HG03442 (cell line): ENCODE results near the gene ZFP57.
"Not testable (repeated sequence)": the region's sequence is repeated elsewhere in the genome, so short reads cannot be mapped to it uniquely, and the experiment has no call there.

Experiments used
- ATAC-seq: cut with Tn5 transposase; IDR thresholded peaks from one replicate; pipeline ENCODE4 v1.9.1; 2021; ENCODE audit warnings: mild to moderate bottlenecking, moderate library complexity; ENCODE audit not compliant: unreplicated experiment

Gene ZFP57

GRCh38 chr6:29696147-29697125, 15.5 kb upstream of the ZFP57 start:
- no peak for ATAC-seq

DNA sequence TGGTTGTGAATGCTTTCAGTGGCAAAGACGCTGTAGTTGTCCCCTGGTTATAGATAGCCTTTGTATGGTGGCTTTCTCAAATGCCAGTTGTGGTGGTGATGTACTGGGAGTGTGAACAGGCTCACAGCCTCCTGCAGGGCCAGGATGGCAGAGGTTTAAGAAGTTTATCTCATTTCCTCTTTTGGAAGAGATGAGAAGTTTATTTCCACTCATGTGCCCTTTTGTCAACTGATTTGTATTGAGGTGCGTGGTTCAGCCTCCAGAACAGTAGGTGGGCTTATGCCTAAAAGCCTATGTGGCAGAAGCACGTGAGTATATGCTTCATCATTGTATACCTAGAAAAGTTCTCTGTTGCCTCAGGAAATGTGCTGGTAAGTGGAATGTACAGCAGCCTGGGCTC, 13.7 kb upstream of the ZFP57 start:
- no peak for ATAC-seq

DNA sequence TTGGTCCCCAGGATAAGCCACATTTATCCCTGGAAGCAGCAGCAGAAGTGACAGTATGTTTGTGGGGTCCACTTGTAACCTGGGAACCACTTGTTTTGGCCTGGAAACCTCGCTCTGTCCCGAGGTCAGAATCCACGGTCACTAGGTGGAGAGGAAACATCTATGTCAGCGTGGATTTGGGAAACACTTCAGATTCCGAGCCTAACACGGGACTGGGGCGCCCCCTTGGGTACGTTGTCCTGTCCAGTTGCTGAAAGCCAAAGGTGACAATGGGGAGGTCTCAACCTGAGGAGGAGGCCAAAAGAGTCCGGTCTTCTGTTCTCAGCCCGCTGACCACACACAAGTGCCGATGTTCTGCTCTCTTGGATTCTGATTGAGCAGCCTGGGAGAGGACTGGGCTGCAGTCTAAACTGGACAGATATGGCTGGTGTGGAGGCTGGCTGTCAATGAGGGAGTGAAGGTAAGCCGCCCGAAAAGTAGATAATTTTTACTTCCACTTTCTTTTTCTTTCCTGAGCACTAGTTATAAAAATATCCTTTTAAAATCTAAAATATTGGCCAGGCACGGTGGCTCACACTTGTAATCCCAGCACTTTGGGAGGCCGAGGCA, 4.9 kb upstream of the ZFP57 start:
- ATAC-seq: no peak

DNA sequence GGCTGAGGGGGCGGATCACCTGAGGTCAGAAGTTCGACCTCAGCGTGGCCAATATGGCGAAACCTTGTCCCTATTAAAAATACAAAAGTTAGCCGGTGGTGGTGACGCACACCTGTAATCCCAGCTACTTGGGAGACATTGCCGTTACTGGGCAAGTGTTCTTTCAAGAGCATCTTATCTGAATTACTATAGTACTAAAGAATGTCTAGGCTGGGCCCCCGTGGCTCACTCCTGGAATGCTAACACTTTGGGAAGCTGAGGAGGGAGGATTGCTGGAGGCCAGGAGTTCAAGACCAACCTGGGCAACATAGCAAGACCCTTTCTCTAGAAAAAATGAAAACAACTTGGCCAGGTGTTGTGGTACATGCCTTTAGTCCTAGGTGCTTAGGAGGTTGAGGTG, 859 bp upstream of the ZFP57 start:
- no peak for ATAC-seq

GRCh38 chr6:29680416-29680815, 536 bp downstream of the ZFP57 start:
- ATAC-seq: no peak

GRCh38 chr6:29679962-29680361, 990 bp downstream of the ZFP57 start:
- no peak for ATAC-seq

- ATAC-seq: no peak
These were observed 2.8 kb downstream of the ZFP57 start for GRCh38 chr6:29678114-29678513.

- no peak for ATAC-seq
These were observed 3.9 kb downstream of the ZFP57 start for GRCh38 chr6:29676981-29677601.

DNA sequence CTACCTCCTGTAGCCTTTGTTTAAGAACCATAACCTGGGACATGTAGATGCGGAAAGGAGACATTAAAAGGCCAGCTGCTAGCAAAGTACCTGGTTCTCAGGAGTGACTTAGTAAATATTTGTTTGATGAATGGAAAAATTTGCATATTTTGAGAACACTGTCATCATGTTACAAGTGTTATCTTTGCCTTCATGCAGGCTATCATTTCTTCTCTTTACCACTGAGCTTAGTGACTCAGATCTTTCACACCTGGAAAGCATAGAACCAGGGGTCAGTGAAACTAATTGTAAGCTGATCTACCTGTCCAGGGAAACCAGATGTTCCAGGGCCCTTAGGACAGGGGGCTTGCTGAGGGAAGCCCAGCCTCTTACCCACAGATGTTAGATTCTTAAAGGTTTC, 5.4 kb downstream of the ZFP57 start:
- no peak for ATAC-seq

DNA sequence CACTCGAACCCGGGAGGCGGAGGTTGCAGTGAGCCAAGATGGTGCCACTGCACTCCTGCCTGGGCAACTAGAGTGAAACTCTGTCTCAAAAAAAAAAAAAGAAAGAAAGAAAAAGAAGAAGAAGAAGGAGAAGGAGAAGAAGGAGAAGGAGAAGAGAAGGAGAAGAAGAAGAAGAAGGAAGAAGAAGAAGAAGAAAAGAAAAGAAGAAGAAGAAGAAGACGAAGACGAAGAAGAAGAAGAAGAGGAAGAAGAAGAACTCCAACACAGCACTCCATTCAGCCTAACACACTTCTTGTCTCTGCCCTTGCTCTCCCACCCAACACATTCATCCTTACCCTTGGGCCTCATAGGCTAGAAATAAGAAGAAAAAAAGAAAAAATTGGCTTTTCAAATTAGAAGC, 6.9 kb downstream of the ZFP57 start:
- no peak for ATAC-seq

- ATAC-seq: no peak
These were observed 7.8 kb downstream of the ZFP57 start for GRCh38 chr6:29673161-29673560.

DNA sequence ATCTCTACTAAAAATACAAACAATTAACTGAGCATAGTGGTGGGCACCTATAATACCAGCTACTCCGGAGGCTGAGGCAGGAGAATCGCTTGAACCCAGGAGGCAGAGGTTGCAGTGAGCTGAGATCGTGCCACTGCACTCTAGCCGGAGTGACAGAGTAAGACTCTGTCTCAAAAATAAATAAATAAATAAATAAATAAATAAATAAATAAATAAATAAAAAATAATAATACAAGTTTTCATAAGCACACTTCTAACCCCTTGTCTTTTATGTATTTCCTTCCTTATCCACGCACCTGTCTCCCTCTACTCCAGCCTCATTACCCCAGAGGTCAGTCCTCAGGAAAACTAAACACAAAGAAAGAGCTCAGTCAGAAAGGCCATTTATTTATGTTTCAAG, 8.8 kb downstream of the ZFP57 start:
- not testable (repeated sequence) for ATAC-seq

- ATAC-seq: no peak
These were observed 9.9 kb downstream of the ZFP57 start for GRCh38 chr6:29671026-29671425.

- ATAC-seq: no peak
These were observed 13.8 kb downstream of the ZFP57 start for GRCh38 chr6:29667158-29667557.

DNA sequence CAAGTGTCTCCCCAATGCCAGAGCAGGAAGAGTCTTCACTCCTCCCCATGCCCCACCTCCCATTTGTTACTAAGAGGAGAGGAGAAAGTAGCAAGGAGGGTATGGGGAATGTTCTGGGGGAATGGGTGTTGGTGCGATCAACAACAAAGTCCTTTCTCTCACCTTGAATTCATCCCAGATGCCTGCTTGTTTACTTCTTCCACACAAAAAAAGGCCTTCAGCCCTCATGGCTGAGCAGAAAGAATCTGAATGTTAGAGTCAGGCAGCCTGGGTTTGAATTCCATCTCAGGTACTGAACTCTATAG, 14.2 kb downstream of the ZFP57 start:
- no peak for ATAC-seq

GRCh38 chr6:29665942-29666825, 14.8 kb downstream of the ZFP57 start:
- ATAC-seq: no peak

DNA sequence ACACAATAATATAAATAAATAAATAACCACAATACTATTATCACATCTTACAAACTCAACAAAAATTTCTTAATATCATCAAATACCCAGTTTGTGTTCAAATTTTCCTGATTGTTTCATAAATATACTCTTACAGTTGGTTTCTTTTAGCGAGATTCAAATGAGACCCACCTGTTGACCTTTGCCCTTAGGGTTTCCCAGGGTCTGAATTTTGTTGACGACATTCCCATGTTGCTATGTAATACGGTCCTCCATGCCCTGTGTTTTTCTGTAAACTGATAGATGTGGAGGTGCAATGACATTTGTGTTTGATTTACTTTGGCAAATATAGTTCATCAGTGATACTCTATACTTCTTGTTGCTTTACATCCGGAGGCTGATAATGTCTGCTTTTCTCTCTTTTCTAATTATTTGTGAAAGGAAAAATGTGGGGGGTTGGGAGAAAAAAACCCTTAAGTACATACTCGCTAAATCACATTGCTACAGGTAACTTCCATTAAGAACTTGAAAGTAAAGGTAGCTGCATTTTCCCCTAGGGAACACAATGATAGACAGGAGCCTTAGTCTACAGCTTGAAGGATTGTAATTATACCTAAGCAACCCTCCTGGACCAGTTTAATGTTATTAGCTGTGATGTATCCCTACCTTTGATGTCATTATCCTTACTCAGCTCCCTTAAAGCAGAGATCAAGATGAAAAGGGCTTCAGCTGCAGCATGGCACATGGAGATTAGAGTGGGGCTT, 17.5 kb downstream of the ZFP57 start:
- ATAC-seq: no peak

GRCh38 chr6:29661502-29662141, 19.3 kb downstream of the ZFP57 start:
- not testable (repeated sequence) for ATAC-seq

DNA sequence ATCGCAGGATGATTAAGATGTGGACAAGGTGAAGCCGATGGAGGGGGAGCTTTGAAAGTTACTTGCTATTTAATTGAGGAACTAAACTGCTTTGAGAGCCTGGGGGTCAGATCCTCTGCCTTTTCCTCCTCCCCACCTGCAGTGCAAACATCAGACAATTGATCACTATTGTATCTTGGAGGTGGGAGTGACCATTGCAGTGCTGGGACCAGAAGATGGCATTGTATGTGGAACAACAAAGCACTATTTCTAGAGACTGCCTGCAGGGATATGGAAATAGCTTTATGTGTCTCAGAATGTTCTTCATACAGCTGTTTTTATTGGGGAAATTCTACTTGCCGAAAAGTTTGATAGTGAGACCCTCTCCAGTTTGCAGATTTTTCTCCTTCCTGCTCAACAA, 19.9 kb downstream of the ZFP57 start:
- no peak for ATAC-seq

DNA sequence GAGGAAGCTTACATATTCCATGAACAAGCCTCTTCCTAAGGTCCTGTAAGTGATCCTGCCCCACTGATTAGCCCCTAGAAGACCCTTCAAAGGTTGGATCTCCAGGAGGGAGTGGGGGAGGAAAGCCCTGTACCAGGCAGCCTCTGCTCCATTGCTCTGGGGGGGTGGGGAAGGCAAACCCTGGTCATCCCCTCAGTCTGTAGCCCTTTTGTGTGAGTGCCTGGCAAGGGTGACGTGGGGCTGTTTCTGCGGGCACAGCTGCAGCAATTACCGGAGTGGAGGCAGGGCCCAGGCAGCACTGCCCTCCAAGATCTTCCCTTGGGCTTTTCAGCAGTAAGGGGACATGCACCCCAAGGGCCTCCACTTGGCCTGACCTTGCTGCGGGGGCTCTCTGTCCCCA, 24.2 kb downstream of the ZFP57 start, which contains the start of gene MOG:
TSS of gene MOG (plus strand) at position 295 of the 400 bp plus-strand sequence. CDS start 118 bp downstream, outside the sequence.
- ATAC-seq: no peak
